ENCODE results near the gene EMP2.

The EMP2 gene

GRCh38 chr16:10556236-10556635 is 24.2 kb downstream of the EMP2 start:
- no peaks in the 10 kb centered on the region for H3K36me3 ChIP-seq (ENCODE audit: insufficient read depth, low read depth, low read length)
- no peak overlapping the region for H3K4me3 ChIP-seq (ENCODE audit: low read length)
- peaks cover 4% of the 10 kb centered on the region; the same call in 1 of the 2 replicates for H3K4me1 ChIP-seq (ENCODE audit: insufficient read depth, low read length)
- H3K9me3 ChIP-seq (ENCODE audit: insufficient read depth, low read depth, low read length), result no peaks in the 10 kb centered on the region
- H3K27ac ChIP-seq (ENCODE audit: low read length), result no peak overlapping the region
- no peak overlapping the region for H3K9ac ChIP-seq (ENCODE audit: low read depth, low read length)
- H3K27me3 ChIP-seq (ENCODE audit: insufficient read depth, low read length), result no peaks in the 10 kb centered on the region

GRCh38 chr16:10554569-10554968 is 25.8 kb downstream of the EMP2 start:
- H3K4me1 ChIP-seq (ENCODE audit: insufficient read depth, low read length), result peaks cover 4% of the 10 kb centered on the region; the same call in 1 of the 2 replicates
- no peaks in the 10 kb centered on the region for H3K9me3 ChIP-seq (ENCODE audit: insufficient read depth, low read depth, low read length)
- H3K27me3 ChIP-seq (ENCODE audit: insufficient read depth, low read length), result no peaks in the 10 kb centered on the region
- H3K4me3 ChIP-seq (ENCODE audit: low read length), result no peak overlapping the region
- H3K9ac ChIP-seq (ENCODE audit: low read depth, low read length), result no peak overlapping the region
- H3K36me3 ChIP-seq (ENCODE audit: insufficient read depth, low read depth, low read length), result no peaks in the 10 kb centered on the region
- no peak overlapping the region for H3K27ac ChIP-seq (ENCODE audit: low read length)

GRCh38 chr16:10552998-10553491 is 27.4 kb downstream of the EMP2 start:
- Histone ChIP-seq H3K4me1 (ENCODE audit: insufficient read depth, low read length) (peaks cover 4% of the 10 kb centered on the region; the same call in 1 of the 2 replicates), H3K27ac (ENCODE audit: low read length) (no peak overlapping the region), H3K27me3 (ENCODE audit: insufficient read depth, low read length) (no peaks in the 10 kb centered on the region), H3K9ac (ENCODE audit: low read depth, low read length) (no peak overlapping the region), H3K9me3 (ENCODE audit: insufficient read depth, low read depth, low read length) (peaks cover 14% of the 10 kb centered on the region), H3K4me3 (ENCODE audit: low read length) (no peak overlapping the region), H3K36me3 (ENCODE audit: insufficient read depth, low read depth, low read length) (no peaks in the 10 kb centered on the region)

GRCh38 chr16:10552281-10552680 is 28.1 kb downstream of the EMP2 start:
- Histone ChIP-seq H3K9ac (ENCODE audit: low read depth, low read length) (no peak overlapping the region), H3K27ac (ENCODE audit: low read length) (no peak overlapping the region), H3K4me3 (ENCODE audit: low read length) (no peak overlapping the region)

GRCh38 chr16:10551881-10552280 is 28.5 kb downstream of the EMP2 start:
- Histone ChIP-seq H3K27me3 (ENCODE audit: insufficient read depth, low read length) (no peaks in the 10 kb centered on the region), H3K9ac (ENCODE audit: low read depth, low read length) (no peak overlapping the region), H3K36me3 (ENCODE audit: insufficient read depth, low read depth, low read length) (no peaks in the 10 kb centered on the region), H3K27ac (ENCODE audit: low read length) (no peak overlapping the region), H3K9me3 (ENCODE audit: insufficient read depth, low read depth, low read length) (peaks cover 14% of the 10 kb centered on the region), H3K4me3 (ENCODE audit: low read length) (no peak overlapping the region), H3K4me1 (ENCODE audit: insufficient read depth, low read length) (peaks cover 4% of the 10 kb centered on the region; the same call in 1 of the 2 replicates)

More at GRCh38 chr16:10552281-10552680, 28.1 kb downstream of the EMP2 start:
- H3K9me3 ChIP-seq (ENCODE audit: insufficient read depth, low read depth, low read length), result peaks cover 14% of the 10 kb centered on the region
- no peaks in the 10 kb centered on the region for H3K27me3 ChIP-seq (ENCODE audit: insufficient read depth, low read length)
- H3K36me3 ChIP-seq (ENCODE audit: insufficient read depth, low read depth, low read length), result no peaks in the 10 kb centered on the region
- peaks cover 4% of the 10 kb centered on the region; the same call in 1 of the 2 replicates for H3K4me1 ChIP-seq (ENCODE audit: insufficient read depth, low read length)

GRCh38 chr16:10548404-10548803 is 32.0 kb downstream of the EMP2 start:
- no peak overlapping the region for H3K9ac ChIP-seq (ENCODE audit: low read depth, low read length)
- peaks cover 14% of the 10 kb centered on the region for H3K9me3 ChIP-seq (ENCODE audit: insufficient read depth, low read depth, low read length)
- peaks cover 7% of the 10 kb centered on the region; the same call in 1 of the 2 replicates for H3K36me3 ChIP-seq (ENCODE audit: insufficient read depth, low read depth, low read length)
- no peaks in the 10 kb centered on the region for H3K27me3 ChIP-seq (ENCODE audit: insufficient read depth, low read length)
- H3K27ac ChIP-seq (ENCODE audit: low read length), result no peak overlapping the region
- H3K4me3 ChIP-seq (ENCODE audit: low read length), result no peak overlapping the region
- 0 out of 2 replicates have a peak, but pooled peaks cover under 1% of the 10 kb centered on the region for H3K4me1 ChIP-seq (ENCODE audit: insufficient read depth, low read length)

- no peak overlapping the region for H3K9ac ChIP-seq (ENCODE audit: low read depth, low read length)
- no peak overlapping the region for H3K27ac ChIP-seq (ENCODE audit: low read length)
- peaks cover 14% of the 10 kb centered on the region for H3K9me3 ChIP-seq (ENCODE audit: insufficient read depth, low read depth, low read length)
- H3K4me3 ChIP-seq (ENCODE audit: low read length), result no peak overlapping the region
- no peaks in the 10 kb centered on the region for H3K27me3 ChIP-seq (ENCODE audit: insufficient read depth, low read length)
- no peaks in the 10 kb centered on the region for H3K4me1 ChIP-seq (ENCODE audit: insufficient read depth, low read length)
- peaks cover 7% of the 10 kb centered on the region; the same call in 1 of the 2 replicates for H3K36me3 ChIP-seq (ENCODE audit: insufficient read depth, low read depth, low read length)
Measured at GRCh38 chr16:10547708-10548107, 32.7 kb downstream of the EMP2 start.

- peaks cover 7% of the 10 kb centered on the region; the same call in 1 of the 2 replicates for H3K36me3 ChIP-seq (ENCODE audit: insufficient read depth, low read depth, low read length)
- peaks cover 4% of the 10 kb centered on the region; the same call in 1 of the 2 replicates for H3K9me3 ChIP-seq (ENCODE audit: insufficient read depth, low read depth, low read length)
- H3K27ac ChIP-seq (ENCODE audit: low read length), result no peak overlapping the region
- H3K9ac ChIP-seq (ENCODE audit: low read depth, low read length), result no peak overlapping the region
- H3K4me3 ChIP-seq (ENCODE audit: low read length), result no peak overlapping the region
- no peaks in the 10 kb centered on the region for H3K27me3 ChIP-seq (ENCODE audit: insufficient read depth, low read length)
- H3K4me1 ChIP-seq (ENCODE audit: insufficient read depth, low read length), result no peaks in the 10 kb centered on the region
Measured at GRCh38 chr16:10543231-10543977, 37.0 kb downstream of the EMP2 start.

GRCh38 chr16:10541366-10541765 is 39.0 kb downstream of the EMP2 start:
- no peaks in the 10 kb centered on the region for H3K27me3 ChIP-seq (ENCODE audit: insufficient read depth, low read length)
- peaks cover 3% of the 10 kb centered on the region; the same call in 1 of the 2 replicates for H3K36me3 ChIP-seq (ENCODE audit: insufficient read depth, low read depth, low read length)
- H3K9ac ChIP-seq (ENCODE audit: low read depth, low read length), result no peak overlapping the region

GRCh38 chr16:10539793-10540192 is 40.6 kb downstream of the EMP2 start:
- no peak overlapping the region for H3K27ac ChIP-seq (ENCODE audit: low read length)
- H3K9ac ChIP-seq (ENCODE audit: low read depth, low read length), result no peak overlapping the region
- H3K36me3 ChIP-seq (ENCODE audit: insufficient read depth, low read depth, low read length), result no peaks in the 10 kb centered on the region
- no peaks in the 10 kb centered on the region for H3K9me3 ChIP-seq (ENCODE audit: insufficient read depth, low read depth, low read length)
- H3K4me3 ChIP-seq (ENCODE audit: low read length), result no peak overlapping the region
- H3K4me1 ChIP-seq (ENCODE audit: insufficient read depth, low read length), result no peaks in the 10 kb centered on the region
- no peaks in the 10 kb centered on the region for H3K27me3 ChIP-seq (ENCODE audit: insufficient read depth, low read length)

More at GRCh38 chr16:10541366-10541765, 39.0 kb downstream of the EMP2 start:
- Histone ChIP-seq H3K27ac (ENCODE audit: low read length) (no peak overlapping the region), H3K9me3 (ENCODE audit: insufficient read depth, low read depth, low read length) (no peaks in the 10 kb centered on the region), H3K4me3 (ENCODE audit: low read length) (no peak overlapping the region), H3K4me1 (ENCODE audit: insufficient read depth, low read length) (no peaks in the 10 kb centered on the region)

GRCh38 chr16:10539236-10539635 is 41.2 kb downstream of the EMP2 start:
- no peaks in the 10 kb centered on the region for H3K36me3 ChIP-seq (ENCODE audit: insufficient read depth, low read depth, low read length)
- no peaks in the 10 kb centered on the region for H3K27me3 ChIP-seq (ENCODE audit: insufficient read depth, low read length)
- no peaks in the 10 kb centered on the region for H3K9me3 ChIP-seq (ENCODE audit: insufficient read depth, low read depth, low read length)
- no peak overlapping the region for H3K9ac ChIP-seq (ENCODE audit: low read depth, low read length)
- no peak overlapping the region for H3K4me3 ChIP-seq (ENCODE audit: low read length)
- no peak overlapping the region for H3K27ac ChIP-seq (ENCODE audit: low read length)
- H3K4me1 ChIP-seq (ENCODE audit: insufficient read depth, low read length), result no peaks in the 10 kb centered on the region

- Histone ChIP-seq H3K4me1 (ENCODE audit: insufficient read depth, low read length) (no peaks in the 10 kb centered on the region), H3K36me3 (ENCODE audit: insufficient read depth, low read depth, low read length) (no peaks in the 10 kb centered on the region), H3K27me3 (ENCODE audit: insufficient read depth, low read length) (no peaks in the 10 kb centered on the region), H3K4me3 (ENCODE audit: low read length) (no peak overlapping the region), H3K9me3 (ENCODE audit: insufficient read depth, low read depth, low read length) (no peaks in the 10 kb centered on the region), H3K9ac (ENCODE audit: low read depth, low read length) (no peak overlapping the region), H3K27ac (ENCODE audit: low read length) (no peak overlapping the region)
Measured at GRCh38 chr16:10538583-10538982, 41.8 kb downstream of the EMP2 start.
